ENCODE data around the gene PKD2L2.
"Not testable (repeated sequence)": the region's sequence is repeated elsewhere in the genome, so short reads cannot be mapped to it uniquely, and the experiment has no call there.

Gene PKD2L2

DNA sequence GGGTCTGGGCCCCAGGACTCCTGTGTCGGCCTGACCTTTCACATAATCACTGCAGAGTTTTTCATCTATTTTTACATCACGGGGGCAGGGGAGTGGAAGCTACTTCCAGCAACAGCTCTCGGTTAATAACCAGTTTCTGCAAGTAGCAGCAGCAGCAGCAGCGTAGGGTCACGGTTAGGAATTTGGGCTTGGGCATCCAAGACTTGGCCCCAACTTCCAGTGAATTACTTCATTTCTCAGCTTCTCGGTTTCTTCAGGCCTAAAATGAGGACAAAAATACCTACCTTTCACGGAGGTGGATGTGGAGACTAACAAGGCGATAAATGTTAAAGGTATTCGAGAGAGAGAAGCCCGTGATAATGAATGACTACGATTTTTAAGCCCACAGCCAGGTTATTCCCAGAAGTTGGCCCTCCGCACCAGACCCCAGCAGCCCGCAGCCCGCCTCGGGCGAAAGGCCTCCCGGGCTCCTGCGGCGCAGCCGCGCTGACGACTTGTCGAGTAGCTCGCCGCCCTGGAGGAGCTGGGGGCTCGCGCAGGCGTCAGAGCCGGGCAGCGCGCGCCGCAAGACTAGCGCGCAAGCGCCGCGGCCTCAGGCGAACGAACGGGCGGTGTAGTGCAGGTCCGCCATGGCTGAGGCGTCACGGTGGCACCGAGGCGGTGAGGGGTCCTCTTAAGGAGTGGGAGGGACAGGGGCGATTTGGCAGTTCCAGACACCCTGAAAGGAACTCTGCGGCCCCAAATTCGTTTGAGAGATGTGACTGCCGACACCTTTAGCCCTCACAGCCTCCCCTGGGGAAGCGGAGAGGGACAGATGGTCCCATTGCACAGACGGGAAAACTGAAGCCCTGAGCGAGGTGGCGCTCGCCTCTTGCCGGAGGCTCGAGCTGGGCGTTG lies at the start of gene PKD2L2:
TSS of gene PKD2L2 (plus strand) at position 595 of the 897 bp plus-strand sequence. CDS start at position 630, 35 bp downstream.
- DNase-seq: peak; percentile 13

DNA sequence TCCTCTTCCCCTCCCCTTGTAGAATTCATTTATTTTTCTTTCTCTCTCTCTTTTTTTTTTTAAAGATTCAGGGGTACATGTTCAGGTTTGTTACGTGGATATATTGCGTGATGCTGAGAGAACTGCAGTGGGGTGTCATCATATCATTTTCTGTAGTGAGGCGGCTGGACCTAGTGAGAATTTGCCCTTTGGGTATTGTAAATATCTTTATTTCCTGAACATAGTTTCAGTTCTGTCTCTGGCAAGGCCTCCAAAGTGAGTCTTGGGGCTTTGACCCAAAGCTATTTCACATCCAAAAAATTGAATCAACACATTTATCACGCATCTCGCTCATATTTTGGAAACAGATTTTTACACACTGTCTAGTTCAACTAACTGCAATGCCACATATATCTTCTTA lies 47.0 kb upstream of the PKD2L2 start:
- DNase-seq: no peak

DNA sequence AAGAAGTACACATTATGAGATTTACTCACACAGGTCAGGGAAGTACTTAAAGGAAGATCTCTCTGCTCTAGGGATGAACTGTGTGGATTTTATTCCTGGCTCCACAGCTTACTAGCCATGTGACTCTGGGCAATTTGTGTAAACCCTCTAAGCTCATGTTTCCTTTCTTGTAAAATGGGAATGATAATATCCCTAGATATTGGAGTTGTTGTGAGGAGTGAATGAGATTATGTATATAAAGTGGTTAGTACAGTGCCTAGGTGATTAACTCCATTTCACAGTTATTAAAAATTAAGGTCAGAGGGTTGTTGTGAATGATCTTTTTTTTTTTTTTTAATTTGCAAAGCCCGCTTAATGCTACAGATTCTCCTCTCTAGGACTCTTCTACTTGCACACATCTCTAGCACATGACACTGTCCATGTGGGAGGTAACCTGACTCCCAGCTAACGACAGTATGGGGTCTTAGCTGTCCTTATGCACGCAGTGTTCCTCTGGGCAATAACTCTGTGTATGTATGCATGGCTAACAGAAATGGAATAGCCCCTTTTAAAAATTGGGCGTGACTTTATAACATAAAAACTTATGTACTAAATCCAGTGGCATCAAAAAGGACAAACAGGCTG lies 45.5 kb upstream of the PKD2L2 start:
- no peak for DNase-seq

DNA sequence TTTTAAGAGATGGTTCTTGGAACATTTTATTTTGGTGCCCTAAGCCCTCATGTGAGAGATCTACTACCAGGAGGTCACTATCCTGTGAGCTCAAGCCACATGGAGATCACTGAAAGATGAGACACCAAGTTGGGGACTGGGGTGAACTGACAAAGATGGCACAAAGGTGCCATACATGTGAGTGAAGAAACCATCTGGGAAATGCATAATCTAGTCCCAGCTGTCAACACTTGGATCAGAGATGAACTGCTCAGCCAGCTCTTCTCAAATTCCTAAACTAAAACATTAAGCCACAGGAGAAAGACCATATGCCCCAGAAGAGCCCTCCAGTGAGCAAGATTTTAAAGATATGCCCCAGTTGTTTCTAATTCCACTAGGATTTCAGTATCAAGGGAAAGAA lies 43.8 kb upstream of the PKD2L2 start:
- DNase-seq: no peak

DNA sequence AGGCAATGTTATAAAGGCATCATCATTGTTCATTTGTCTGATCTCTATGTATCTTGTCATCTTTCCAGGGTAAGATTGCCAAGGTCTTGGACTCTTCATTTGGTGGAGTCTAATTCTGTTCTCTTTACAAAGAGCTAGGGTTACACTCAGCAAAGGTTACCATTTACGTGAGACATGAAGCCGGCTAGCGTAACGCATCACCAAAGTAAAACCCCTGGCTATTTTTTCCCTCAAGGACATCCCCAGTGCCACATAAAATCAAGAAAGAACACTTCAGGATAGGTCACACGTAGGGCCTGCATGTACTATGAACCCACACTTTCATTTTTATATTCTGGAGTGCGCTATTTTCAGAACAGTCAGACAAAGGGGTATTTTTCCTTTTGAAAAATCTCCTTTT lies 41.6 kb upstream of the PKD2L2 start:
- no peak for DNase-seq

DNA sequence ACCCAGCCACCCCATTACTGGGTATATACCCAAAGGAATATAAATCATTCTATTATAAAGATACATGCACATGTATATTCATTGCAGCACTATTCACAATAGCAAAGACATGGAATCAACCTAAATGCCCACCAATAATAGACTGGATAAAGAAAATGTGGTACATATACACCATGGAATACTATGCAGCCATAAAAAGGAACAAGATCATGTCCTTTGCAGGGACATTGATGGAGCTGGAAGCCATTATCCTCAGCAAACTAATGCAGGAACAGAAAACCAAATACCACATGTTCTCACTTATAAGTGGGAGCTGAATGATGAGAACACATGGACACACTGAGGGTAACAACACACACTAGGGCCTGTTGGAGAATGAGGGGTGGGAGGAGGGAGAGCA lies 36.1 kb upstream of the PKD2L2 start:
- DNase-seq: not testable (repeated sequence)

DNA sequence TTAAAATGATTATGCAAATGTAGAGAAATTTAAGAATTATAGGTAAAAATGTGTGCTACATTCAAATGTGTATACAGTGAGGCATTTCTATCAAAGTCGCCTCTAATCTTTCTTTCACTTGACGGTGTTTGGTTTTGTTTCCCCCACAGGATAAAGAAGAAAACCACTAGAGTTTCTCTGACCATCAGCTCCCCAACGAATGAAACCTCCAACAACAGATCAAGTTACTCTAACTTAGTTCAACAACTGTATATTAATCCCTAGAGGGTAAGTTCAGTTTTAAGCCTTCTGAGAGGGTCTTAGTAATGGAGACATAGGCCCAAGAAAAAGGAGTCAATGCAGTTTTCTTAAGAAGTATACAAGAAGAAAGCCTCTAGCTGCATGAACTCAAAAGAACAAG lies 33.1 kb upstream of the PKD2L2 start:
- DNase-seq: no peak

DNA sequence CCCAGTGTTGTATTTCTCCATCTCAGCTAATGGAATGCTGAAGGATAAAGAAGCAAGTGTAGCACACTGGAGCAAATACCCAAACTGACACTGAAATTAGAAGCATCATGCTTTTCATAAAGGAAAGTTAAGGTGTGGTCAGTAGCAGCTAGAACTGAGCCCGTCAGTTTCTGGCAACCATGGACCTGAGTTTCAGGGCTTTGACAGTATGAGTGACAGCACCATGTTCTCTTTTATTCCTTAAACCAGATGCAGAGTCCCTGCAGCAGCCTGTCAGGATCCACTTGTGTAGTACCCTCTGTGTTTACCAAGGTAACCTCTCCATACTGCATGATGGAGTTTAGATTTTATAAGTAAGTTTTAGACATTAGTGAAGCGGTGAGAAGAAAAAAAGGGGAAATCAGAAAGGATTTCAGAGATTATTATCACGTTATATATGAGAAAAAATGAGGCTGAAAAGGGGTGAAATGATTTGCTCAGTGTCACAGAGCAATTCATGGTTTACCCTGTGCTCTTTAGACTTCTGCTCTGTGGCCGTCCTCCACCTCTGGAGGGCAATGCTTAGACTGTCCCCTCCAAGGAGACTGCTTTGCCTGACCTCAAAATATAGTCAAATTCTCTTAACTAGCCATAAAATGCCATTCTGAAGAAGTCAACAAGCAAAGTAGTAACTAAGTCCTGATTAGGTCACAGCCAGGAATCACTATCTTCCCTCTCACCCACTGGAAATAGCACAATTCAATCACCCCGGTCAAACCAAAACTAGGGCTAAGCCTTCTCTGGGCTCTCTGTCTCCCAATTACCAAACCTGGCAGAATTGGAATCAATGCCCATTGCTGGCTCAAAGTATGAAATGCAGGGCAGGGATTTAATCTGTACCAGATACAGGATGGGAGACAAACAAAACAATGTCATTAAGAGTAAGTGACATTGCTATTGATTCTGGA lies 32.1 kb upstream of the PKD2L2 start:
- no peak for DNase-seq

DNA sequence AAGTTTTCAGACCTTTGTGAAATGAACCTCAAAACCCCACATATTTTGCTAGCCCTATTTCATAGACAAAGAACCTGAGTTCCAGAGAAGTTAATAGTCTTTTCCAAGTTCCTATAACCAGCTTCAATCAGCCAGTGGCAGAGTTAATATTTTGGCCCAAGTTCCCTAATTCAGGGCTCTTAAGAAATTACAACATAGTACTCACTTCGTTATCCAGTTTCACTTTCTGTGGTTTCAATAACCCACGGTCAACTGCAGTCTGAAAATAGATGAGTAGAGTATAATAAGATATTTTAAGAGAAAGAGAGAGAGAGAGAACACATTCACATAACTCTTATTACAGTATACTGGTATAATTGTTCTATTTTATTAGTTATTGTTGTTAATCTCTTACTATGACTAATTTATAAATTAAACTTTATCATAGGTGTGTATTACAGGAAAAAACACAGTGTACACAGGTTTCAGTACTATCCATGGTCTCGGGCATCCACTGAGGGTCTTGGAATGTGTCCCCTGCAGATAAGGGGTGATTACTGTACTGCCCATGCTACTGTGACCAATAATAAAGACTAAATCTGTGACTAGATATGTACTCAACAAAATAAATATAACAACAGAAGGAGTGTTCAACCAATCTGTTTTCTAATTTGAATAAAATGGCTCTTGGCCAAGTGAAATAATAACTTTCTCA lies 30.9 kb upstream of the PKD2L2 start:
- no peak for DNase-seq

DNA sequence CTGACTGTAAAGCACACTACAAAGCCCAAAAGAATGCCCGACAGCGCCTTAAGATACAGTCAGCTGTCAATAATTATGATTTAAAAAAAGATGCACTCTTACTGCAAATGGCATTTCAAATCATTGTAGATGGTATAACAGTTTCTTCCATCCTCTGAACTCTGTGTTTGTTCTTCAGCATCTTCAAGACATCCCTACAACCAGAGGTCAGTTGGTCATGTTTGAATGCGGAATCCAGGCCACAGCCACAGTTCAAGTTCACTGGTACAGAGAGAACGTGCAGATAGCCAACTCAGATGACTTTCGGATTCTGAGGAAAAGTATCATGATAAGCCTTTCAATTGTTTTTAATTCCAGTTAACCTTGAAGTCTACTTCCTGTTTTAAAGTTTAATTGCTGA lies 30.3 kb upstream of the PKD2L2 start:
- no peak for DNase-seq

DNA sequence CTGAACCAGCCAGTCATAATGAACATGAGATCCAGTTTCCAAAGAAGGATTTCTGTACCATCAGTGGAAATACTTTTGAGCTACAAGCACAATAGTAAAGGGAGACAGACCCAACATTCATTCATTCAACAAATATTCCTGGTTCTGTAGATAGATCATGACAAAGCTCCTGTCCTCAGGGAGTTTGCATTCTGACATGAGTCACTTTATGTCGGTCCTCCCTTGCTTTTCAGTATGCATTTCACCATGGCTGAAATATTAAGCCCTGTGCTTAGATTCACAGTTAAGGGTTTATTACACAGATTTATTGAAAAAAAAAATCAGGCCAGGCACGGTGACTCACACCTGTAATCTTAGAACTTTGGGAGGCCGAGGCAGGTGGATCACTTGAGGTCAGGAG lies 27.0 kb upstream of the PKD2L2 start:
- no peak for DNase-seq

DNA sequence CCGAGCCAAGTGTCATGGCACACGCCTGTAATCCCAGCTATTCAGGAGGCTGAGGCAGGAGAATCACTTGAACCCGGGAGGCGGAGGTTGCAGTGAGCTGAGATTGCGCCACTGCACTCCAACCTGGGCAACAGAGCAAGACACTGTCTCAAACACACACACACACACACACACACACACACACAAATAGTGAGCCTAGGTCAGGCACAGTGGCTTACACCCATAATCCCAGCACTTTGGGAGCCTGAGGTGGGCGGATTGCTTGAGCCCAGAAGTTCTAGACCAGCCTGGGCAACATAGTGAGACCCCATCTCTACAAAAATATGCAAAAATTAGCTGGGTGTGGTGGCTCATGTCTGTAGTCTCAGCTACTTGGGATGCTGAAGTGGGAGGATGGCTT lies 25.6 kb upstream of the PKD2L2 start:
- not testable (repeated sequence) for DNase-seq

DNA sequence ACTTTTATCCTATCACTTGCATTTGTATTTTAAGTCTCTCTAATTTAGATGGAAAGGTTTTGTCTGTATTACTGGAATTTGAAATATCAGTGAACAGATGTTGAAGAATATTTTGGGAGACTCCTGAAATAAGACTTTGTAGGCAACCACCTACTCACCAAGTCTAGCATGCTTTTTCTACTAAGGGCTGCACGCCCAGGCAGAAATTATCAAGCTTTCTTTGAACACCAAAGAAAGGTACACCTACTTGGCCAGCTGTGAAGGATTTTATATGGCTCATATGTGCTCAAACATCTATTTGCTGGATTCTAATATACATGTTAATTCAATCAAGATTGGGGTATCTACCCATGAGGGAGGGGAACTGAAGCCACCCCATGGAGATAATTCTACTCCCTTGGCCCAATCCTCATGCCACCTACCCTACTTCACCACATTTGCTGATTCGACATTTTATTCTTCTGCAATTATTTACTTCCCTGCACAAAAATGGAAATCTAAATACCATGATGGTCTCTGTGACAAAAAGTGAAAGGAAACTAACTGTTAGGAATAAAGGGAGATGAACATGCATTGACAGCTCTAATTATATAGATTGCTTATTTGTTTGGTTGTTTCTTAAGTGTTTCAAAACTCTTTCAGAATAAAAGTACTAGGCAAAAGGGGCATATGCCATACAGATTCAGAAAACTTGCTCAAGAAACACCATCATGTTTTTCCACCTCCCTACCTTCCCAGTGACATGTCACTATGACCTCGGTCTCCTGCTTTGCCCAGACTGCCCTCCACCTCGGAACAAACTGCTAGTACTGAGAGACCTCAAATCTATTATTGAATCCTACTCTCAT lies 22.5 kb upstream of the PKD2L2 start:
- DNase-seq: no peak

DNA sequence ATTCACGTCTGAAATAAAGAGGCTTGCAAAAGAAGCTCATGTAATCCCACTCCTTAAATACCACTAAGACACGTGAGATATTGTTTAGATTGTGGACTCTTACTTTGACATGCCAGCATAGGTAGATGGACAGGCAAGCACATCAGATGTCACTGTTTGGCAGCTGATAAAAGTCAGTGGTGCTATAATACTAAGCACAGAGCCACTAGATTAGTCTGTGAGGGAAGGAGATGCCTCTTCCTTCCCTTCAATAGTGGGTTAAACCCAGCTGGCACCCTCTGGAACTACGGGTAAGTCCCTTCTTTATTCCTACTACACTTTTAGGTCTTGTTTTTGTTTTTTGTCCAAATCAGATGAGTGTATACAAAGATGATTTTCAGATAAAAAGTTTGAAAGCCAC lies 21.6 kb upstream of the PKD2L2 start, which contains the start of gene MYOT:
TSS of gene MYOT (plus strand) at position 197 of the 400 bp plus-strand sequence. CDS start 2,792 bp downstream, outside the sequence.
- no peak for DNase-seq

DNA sequence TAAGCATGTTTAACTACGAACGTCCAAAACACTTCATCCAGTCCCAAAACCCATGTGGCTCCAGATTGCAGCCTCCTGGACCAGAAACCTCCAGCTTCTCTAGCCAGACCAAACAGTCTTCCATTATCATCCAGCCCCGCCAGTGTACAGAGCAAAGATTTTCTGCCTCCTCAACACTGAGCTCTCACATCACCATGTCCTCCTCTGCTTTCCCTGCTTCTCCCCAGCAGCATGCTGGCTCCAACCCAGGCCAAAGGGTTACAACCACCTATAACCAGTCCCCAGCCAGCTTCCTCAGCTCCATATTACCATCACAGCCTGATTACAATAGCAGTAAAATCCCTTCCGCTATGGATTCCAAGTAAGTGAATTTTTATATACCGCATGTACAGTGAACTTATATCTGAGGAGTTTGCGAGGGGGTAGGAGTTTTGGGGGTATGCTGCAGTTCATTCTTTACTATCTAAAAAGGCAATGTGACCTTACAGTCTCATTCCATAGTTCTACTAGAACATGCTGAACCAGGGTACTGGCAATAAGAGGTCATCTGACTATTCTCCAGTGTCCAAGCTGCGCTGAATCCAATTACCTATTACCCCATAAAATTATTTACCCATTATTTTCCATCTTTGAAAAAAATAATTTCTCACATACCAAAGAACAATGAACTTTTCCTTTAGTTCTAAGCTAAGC lies 18.5 kb upstream of the PKD2L2 start:
- DNase-seq: no peak

DNA sequence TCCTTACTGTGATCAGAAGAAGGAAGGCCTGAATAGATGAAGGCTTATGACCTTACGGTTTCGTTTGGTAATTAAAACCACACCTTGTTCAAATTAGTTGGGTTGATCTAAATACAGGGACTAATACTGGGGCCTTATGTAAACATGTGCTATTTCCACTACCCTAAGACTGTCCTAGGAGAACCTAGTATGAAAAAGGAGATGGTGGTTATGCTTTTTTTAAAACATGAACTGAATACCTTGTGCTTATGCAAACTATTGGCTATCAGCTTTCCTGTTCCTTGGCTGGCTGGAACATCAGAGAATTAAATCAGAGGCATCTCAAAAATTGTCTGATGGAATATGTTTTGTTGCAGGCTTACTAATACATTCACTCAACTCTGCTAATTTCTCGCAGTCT lies 17.7 kb upstream of the PKD2L2 start:
- DNase-seq: no peak

DNA sequence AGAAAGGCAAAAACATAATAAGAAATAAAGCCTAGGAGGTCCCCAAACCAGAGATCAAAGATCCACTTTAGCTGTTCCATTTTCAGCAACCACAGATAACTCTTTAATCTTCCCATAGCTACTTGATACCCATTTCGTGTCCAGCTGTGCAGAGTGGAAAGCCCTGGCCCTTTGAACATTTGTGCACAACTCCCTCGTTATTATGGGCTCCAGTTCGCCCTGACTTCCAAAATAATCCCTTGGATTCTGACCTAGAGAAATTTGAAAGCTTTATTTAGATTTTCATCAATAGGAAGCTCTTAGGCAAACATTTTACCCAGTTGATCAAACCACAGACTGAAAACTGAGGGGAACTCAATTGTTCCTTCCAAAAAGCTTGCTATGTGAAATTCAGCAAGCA lies 16.8 kb upstream of the PKD2L2 start:
- no peak for DNase-seq

DNA sequence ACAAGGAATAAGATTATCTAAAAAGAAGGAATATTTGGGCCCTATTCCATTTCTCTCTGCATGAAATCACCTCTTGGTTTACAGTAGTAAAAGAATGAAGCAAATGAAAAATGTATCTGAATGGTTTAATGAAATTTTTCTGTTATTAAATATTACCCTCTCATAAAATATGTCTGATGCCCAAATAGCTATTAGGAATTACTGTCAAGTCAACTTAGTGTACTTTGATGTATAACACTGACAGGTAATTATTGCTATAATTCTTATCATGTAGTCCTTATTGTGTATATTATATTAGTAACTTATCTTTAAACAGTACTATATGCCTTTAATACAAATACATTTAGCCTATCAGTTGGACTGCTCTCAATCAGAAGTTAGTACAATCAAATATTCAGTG lies 13.2 kb upstream of the PKD2L2 start:
- no peak for DNase-seq

DNA sequence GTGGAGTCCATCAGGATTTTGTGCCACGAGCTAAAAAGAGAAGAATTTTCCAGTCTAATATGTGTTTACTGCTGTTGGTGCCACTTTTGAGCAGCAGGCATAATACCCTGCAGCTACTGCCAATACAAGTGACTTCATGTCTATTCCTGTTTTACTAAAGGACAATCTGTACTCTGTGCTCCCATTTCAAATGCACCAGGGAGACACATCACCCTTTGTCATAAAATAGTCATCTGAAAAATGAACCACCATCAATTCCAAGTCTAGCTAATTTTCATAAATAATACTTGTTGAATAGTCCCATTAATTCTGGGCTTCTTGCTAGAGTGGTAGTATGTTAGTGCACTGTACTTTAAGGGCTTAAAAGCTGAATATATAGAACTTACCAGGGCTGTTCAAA lies 8.9 kb upstream of the PKD2L2 start:
- no peak for DNase-seq

DNA sequence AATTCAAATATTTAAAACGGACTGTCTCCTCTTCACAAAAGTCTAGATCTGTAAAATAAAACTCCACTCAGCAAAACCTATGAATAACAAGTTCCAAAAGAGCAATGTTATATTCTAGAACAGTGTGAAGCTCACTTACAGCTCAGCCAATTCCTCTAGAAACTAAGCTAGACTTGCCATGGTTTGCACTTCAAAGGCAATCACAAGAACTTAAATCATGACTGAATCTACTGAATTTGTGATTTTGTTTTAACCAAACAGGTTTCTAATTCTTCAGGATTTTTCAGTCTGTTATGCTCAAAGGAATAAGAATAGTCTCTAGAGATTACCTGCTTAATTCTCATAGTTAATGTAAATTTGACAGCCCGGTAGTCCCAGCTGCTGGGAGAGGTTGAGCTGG lies 1.4 kb upstream of the PKD2L2 start:
- no peak for DNase-seq

DNA sequence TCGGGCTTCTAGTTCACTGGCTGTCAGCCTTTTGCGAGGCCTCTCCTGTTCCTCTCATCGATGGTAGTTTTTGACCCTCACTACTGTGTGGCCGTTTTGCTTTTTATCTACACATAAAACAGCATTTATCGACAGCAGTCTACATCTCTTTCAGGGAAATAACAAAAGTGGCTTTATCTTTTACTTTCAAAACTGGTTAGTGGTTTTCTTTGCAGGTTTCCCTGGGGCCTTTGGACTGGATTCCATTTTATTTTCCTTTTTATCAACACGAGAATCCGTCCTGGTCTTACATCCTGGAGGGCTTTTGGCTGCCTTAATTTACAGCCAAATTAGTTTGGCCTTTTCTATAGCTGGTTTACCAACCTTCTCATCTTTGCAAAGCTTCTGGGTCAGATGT lies 793 bp upstream of the PKD2L2 start:
- no peak for DNase-seq

Measured in NCI-H2227 treated with DMSO at 0.1 percent for 48 hours (cell line).